Stomach (tissue), 9 donors: ENCODE measurements around the gene EHD4. TPM values are rescaled to one million over a fixed set of nuclear protein-coding genes. Genes with fewer than 3 reads are reported as not detected.

Source experiments
- DNase-seq, 2 donors: peaks; one replicate each; pipeline versions ENCODE4 v3.0.0 to v3.0.0-alpha.2; 2013 to 2019
- H3K27ac ChIP-seq, 5 donors: fragments of 200-600 bp in 4 of 5; sonication (generic) in 4 of 5; one replicate each; pipeline ENCODE4 v1.5.1; 2013 to 2019; ENCODE audit warnings: mild to moderate bottlenecking in 1 of 5, moderate library complexity in 1 of 5
- H3K27me3 ChIP-seq, 3 donors: fragments of 200-600 bp; sonication (generic); one replicate each; pipeline ENCODE4 v1.5.1; 2017 to 2019; ENCODE audit warnings: mixed run types in 1 of 3
- H3K36me3 ChIP-seq, 4 donors: fragments of 200-600 bp; sonication (generic); 1 replicate in 3 of 4; 2 replicates in 1 of 4; pipeline ENCODE4 v1.5.1; 2016 to 2019
- H3K4me1 ChIP-seq, 4 donors: fragments of 200-600 bp; sonication (generic); one replicate each; pipeline ENCODE4 v1.5.1; 2016 to 2019
- H3K4me3 ChIP-seq, 4 donors: fragments of 200-600 bp; sonication (generic) in 3 of 4; one replicate each; pipeline ENCODE4 v1.5.1; 2016 to 2019; ENCODE audit warnings: mild to moderate bottlenecking in 1 of 4
- H3K9me3 ChIP-seq, 4 donors: fragments of 200-600 bp; sonication (generic); one replicate each; pipeline ENCODE4 v1.5.1; 2016 to 2019
- CTCF ChIP-seq, 7 experiments: fragments of 450-650 bp in 4 of 7; fragments of 200-600 bp in 3 of 7; sonication (generic) in 3 of 7; IDR thresholded peaks; one replicate each; pipeline ENCODE4 v1.5.1; 2016 to 2019; ENCODE audit warnings: antibody characterized with exemption in 7 of 7, control low read depth in 2 of 7, mild to moderate bottlenecking in 1 of 7
- EP300 ChIP-seq: sonication (generic); formaldehyde crosslinking; IDR thresholded peaks from one replicate; pipeline ENCODE4 v1.6.1; 2017; ENCODE audit warnings: antibody characterized with exemption
- POLR2A ChIP-seq, 4 donors: fragments of 450-650 bp; IDR thresholded peaks; one replicate each; pipeline ENCODE4 v1.6.1; 2016; ENCODE audit warnings: antibody characterized with exemption in 4 of 4, control low read depth in 2 of 4, mild to moderate bottlenecking in 1 of 4, moderate library complexity in 1 of 4
- POLR2AphosphoS5 ChIP-seq, 3 donors: sonication (generic); formaldehyde crosslinking; IDR thresholded peaks; one replicate each; pipeline ENCODE4 v1.6.1; 2016; ENCODE audit warnings: antibody characterized with exemption in 3 of 3
- WGBS, 5 donors: extraction: QIAGEN DNeasy Blood & Tissue Kit in 3 of 5; methylation state at CpG; one replicate each; pipeline versions ENCODE4 v1.1.5 to v1.1.7; 2013 to 2018; 5-methylcytosine and 5-hydroxymethylcytosine counted together
- intact Hi-C: fragments of 100-400 bp; cut with DNase I; formaldehyde crosslinking; loops from one replicate; pipeline ENCODE4 v1.15.1; 2023; ENCODE audit warnings: low total_unique reads
- polyA plus RNA-seq, 3 donors: library from polyadenylated mRNA; stranded (reverse); fragments of 200-250 nt; gene quantifications; one replicate each; pipeline ENCODE4 v1.2.3, GENCODE V29; 2013
- total RNA-seq, 5 donors: library from RNA; depleted of rRNA; stranded (reverse); fragments of >200 nt; gene quantifications; one replicate each; pipeline versions ENCODE4 v1.1.0 to v1.2.3, GENCODE V29; 2014 to 2016
- donor health status: healthy with polysubstance abuse.
- donor health status: Bipolar disorder and iron deficiency.
- donor health status: healthy.

Gene EHD4
- total and polyA plus RNA-seq, 8 donors = 5.8 to 86.4 (median 16.2) TPM

- H3K4me1 ChIP-seq = peaks cover 12 to 24% (median 20%) of the 10 kb centered on the region in 4 donors
- H3K9me3 ChIP-seq = no peaks in the 10 kb centered on the region
- intact Hi-C loops = no loop called here
- DNase-seq = no peak
- H3K36me3 ChIP-seq = no peaks in the 10 kb centered on the region
- TF ChIP-seq EP300 (no peak), CTCF (IDR thresholded peaks at IDR 0.05) (no peak), POLR2AphosphoS5 (IDR thresholded peaks at IDR 0.05) (no peak), POLR2A (IDR thresholded peaks at IDR 0.05) (no peak)
- 88 to 93% (median 89%) methylated on average over 7 of the region's 7 CpGs for WGBS, 5 donors
- H3K27ac ChIP-seq = no peak overlapping the region
- no peak overlapping the region for H3K4me3 ChIP-seq
- peaks cover 0 to 29% (median 11%) of the 10 kb centered on the region in 3 donors for H3K27me3 ChIP-seq
Observed at GRCh38 chr15:41884458-41884857, 87.9 kb downstream of the EHD4 start.

- Histone ChIP-seq H3K4me1 (peaks cover 12 to 24% (median 20%) of the 10 kb centered on the region in 4 donors), H3K36me3 (no peaks in the 10 kb centered on the region), H3K27me3 (peaks cover 0 to 29% (median 11%) of the 10 kb centered on the region in 3 donors), H3K4me3 (no peak overlapping the region), H3K27ac (no peak overlapping the region), H3K9me3 (no peaks in the 10 kb centered on the region)
- WGBS, 5 donors = 79 to 97% (median 92%) methylated on average over 2 of the region's 2 CpGs
- DNase-seq = no peak
- intact Hi-C loops = no loop called here
- TF ChIP-seq EP300 = no peak
- TF ChIP-seq CTCF (IDR thresholded peaks at IDR 0.05) = no peak
- TF ChIP-seq POLR2A (IDR thresholded peaks at IDR 0.05) = no peak
- no peak for TF ChIP-seq POLR2AphosphoS5 (IDR thresholded peaks at IDR 0.05)
Observed at GRCh38 chr15:41883484-41883825, 88.9 kb downstream of the EHD4 start.

- Histone ChIP-seq H3K9me3 (no peaks in the 10 kb centered on the region), H3K27me3 (peaks cover 0 to 29% (median 11%) of the 10 kb centered on the region in 3 donors), H3K4me1 (peaks cover 12 to 24% (median 22%) of the 10 kb centered on the region in 4 donors), H3K36me3 (no peaks in the 10 kb centered on the region), H3K4me3 (peak overlapping the region; percentile 39 to 45 (median 42)), H3K27ac (peak overlapping the region in 1 of 5 donors; percentile 13)
- DNase-seq = peak in 1 of 2 donors; percentile 43
- TF ChIP-seq POLR2AphosphoS5 (IDR thresholded peaks at IDR 0.05) (no peak), POLR2A (IDR thresholded peaks at IDR 0.05) (no peak), EP300 (no peak), CTCF (IDR thresholded peaks at IDR 0.05) (no peak)
- intact Hi-C loops = no loop called here
- WGBS, 5 donors = 45 to 77% (median 56%) methylated on average over 6 to 14 of the region's 14 CpGs
Observed at GRCh38 chr15:41882689-41883483, 89.5 kb downstream of the EHD4 start.

GRCh38 chr15:41881920-41882688 lies 90.3 kb downstream of the EHD4 start:
- no peak for TF ChIP-seq EP300
- no peak for TF ChIP-seq POLR2A (IDR thresholded peaks at IDR 0.05)
- no peak for TF ChIP-seq CTCF (IDR thresholded peaks at IDR 0.05)
- no peak for TF ChIP-seq POLR2AphosphoS5 (IDR thresholded peaks at IDR 0.05)
- peak overlapping the region; percentile 39 to 45 (median 42) for H3K4me3 ChIP-seq
- DNase-seq = peak; percentile 48 to 69
- H3K4me1 ChIP-seq = peaks cover 12 to 25% (median 22%) of the 10 kb centered on the region in 4 donors
- intact Hi-C loops = no loop called here
- WGBS, 5 donors = 8 to 30% (median 11%) methylated on average over 24 to 81 of the region's 81 CpGs
- H3K27me3 ChIP-seq = peaks cover 0 to 29% (median 11%) of the 10 kb centered on the region in 3 donors
- no peaks in the 10 kb centered on the region for H3K9me3 ChIP-seq
- peak overlapping the region in 1 of 5 donors; percentile 13 for H3K27ac ChIP-seq
- H3K36me3 ChIP-seq = no peaks in the 10 kb centered on the region
